A549 (cell line): ENCODE results near the gene SNX11. TPM values are rescaled to one million over a fixed set of nuclear protein-coding genes. Genes with fewer than 3 reads are reported as not detected.

ENCODE experiments used
- ATAC-seq, 2 experiments: fragments of 200-7000 bp in 1 of 2; fragments of >200 bp in 1 of 2; cut with Nextera tagmentation in 1 of 2; cut with Tn5 transposase in 1 of 2; 3 replicates each; pipeline versions ENCODE4 v1.8.0 to v1.9.1; 2018 to 2020; ENCODE audit warnings: mild to moderate bottlenecking in 1 of 2, moderate library complexity in 1 of 2
- CTCF ChIA-PET: fragments of 300-600 bp; sonication (Branson Sonifier 250); formaldehyde crosslinking; extraction: SDS; loops from one replicate; lab custom pipeline; 2021; ENCODE audit warnings: antibody characterized with exemption, inconsistent platforms; lab: Yijun Ruan, JAX
- POLR2A ChIA-PET: fragments of 350-600 bp; formaldehyde crosslinking; extraction: SDS; loops from one replicate; lab custom pipeline; 2021; ENCODE audit warnings: antibody characterized with exemption, inconsistent platforms; lab: Yijun Ruan, JAX
- DNase-seq, 2 experiments: peaks; one replicate each; pipeline versions ENCODE4 v3.0.0 to v3.0.0-alpha.2; 2011 to 2016; ENCODE audit warnings: low read depth in 1 of 2, low spot score in 1 of 2
- FAIRE-seq: peaks from 2 replicates; lab custom pipeline; 2011; peaks lifted over from hg19 to GRCh38; lab: Jason Lieb, UNC
- H3K27ac ChIP-seq, 2 experiments: fragments of >200 bp; sonication (Bioruptor Twin); formaldehyde crosslinking; 3 replicates each; pipeline ENCODE4 v1.5.1; 2016 to 2017
- H3K4me1 ChIP-seq: fragments of >200 bp; sonication (Bioruptor Twin); formaldehyde crosslinking; 3 replicates; pipeline ENCODE4 v1.6.1; 2016
- H3K4me2 ChIP-seq: fragments of >200 bp; sonication (Bioruptor Twin); formaldehyde crosslinking; 3 replicates; pipeline ENCODE4 v1.6.1; 2016
- H3K4me3 ChIP-seq: fragments of >200 bp; sonication (Bioruptor Twin); formaldehyde crosslinking; 3 replicates; pipeline ENCODE4 v1.5.1; 2016
- H3K9me3 ChIP-seq: fragments of >200 bp; sonication (Bioruptor Twin); formaldehyde crosslinking; 3 replicates; pipeline ENCODE4 v1.6.1; 2016
- ATOH8 ChIP-seq: fragments of 250-450 bp; sonication (Bioruptor Pico); IDR thresholded peaks from 2 replicates; pipeline ENCODE4 v1.5.0; 2020; ENCODE audit warnings: low read depth, mild to moderate bottlenecking, moderate library complexity
- CBX2 ChIP-seq: fragments of 200-600 bp; sonication (generic); IDR thresholded peaks from 2 replicates; pipeline ENCODE4 v1.6.1; 2016; ENCODE audit warnings: low read depth, mild to moderate bottlenecking, borderline replicate concordance
- CHD2 ChIP-seq: fragments of 150-350 bp; IDR thresholded peaks from 2 replicates; pipeline ENCODE4 v1.6.1; 2014; ENCODE audit warnings: low read length; ENCODE audit not compliant: partially characterized antibody
- E2F6 ChIP-seq: IDR thresholded peaks from 2 replicates; pipeline ENCODE4 v1.6.1; 2012; ENCODE audit warnings: low read depth, borderline replicate concordance
- EHF ChIP-seq: fragments of 250-450 bp; sonication (Bioruptor Pico); IDR thresholded peaks from 2 replicates; pipeline ENCODE4 v1.5.0; 2020; ENCODE audit warnings: mild to moderate bottlenecking
- ESRRA ChIP-seq: fragments of 150-350 bp; IDR thresholded peaks from 2 replicates; pipeline ENCODE4 v1.6.1; 2014; ENCODE audit warnings: mild to moderate bottlenecking, low read length, borderline replicate concordance
- FOSL2 ChIP-seq, 2 experiments: fragments of 450-650 bp in 1 of 2; fragments of >200 bp in 1 of 2; sonication (Bioruptor Twin) in 1 of 2; formaldehyde crosslinking; IDR thresholded peaks; 2 replicates each; pipeline versions ENCODE4 v1.5.0 to v1.6.1; 2016 to 2020; ENCODE audit warnings: mild to moderate bottlenecking in 1 of 2, moderate library complexity in 1 of 2
- JUN ChIP-seq, 2 experiments: fragments of >200 bp; sonication (Bioruptor Twin); formaldehyde crosslinking; IDR thresholded peaks; 2 replicates in 1 of 2; 3 replicates in 1 of 2; pipeline ENCODE4 v1.6.1; 2016 to 2017
- KDM1A ChIP-seq: fragments of 200-600 bp; sonication (generic); IDR thresholded peaks from 2 replicates; pipeline ENCODE4 v1.6.1; 2016; ENCODE audit warnings: low read depth, mild to moderate bottlenecking
- KDM5A ChIP-seq: fragments of 200-600 bp; sonication (generic); IDR thresholded peaks from 2 replicates; pipeline ENCODE4 v1.6.1; 2016; ENCODE audit warnings: antibody characterized with exemption, mild to moderate bottlenecking
- MAFK ChIP-seq: fragments of 450-650 bp; IDR thresholded peaks from 2 replicates; pipeline ENCODE4 v1.6.1; 2014; ENCODE audit not compliant: partially characterized antibody
- MYC ChIP-seq: IDR thresholded peaks from 2 replicates; pipeline ENCODE4 v1.6.1; 2012; ENCODE audit warnings: mild to moderate bottlenecking, inconsistent platforms, low read length, improper control_type of control experiment, borderline replicate concordance
- NPAS2 ChIP-seq: fragments of 250-450 bp; sonication (Bioruptor Pico); IDR thresholded peaks from 2 replicates; pipeline ENCODE4 v1.8.0; 2022; ENCODE audit warnings: mild to moderate bottlenecking, moderate library complexity, borderline replicate concordance
- PBX3 ChIP-seq: IDR thresholded peaks from 2 replicates; pipeline ENCODE4 v1.6.1; 2012
- POLR2A ChIP-seq: IDR thresholded peaks from 2 replicates; pipeline ENCODE4 v1.6.1; 2012; ENCODE audit warnings: mild to moderate bottlenecking, low read length
- RAD21 ChIP-seq, 2 experiments: fragments of >200 bp in 1 of 2; sonication (Bioruptor Twin) in 1 of 2; formaldehyde crosslinking in 1 of 2; IDR thresholded peaks in 1 of 2; conservative IDR thresholded peaks in 1 of 2; 2 replicates in 1 of 2; 3 replicates in 1 of 2; pipeline ENCODE4 v1.6.1; 2012 to 2018; ENCODE audit warnings: inconsistent platforms in 1 of 2
- RCOR1 ChIP-seq: fragments of 150-350 bp; IDR thresholded peaks from 2 replicates; pipeline ENCODE4 v1.6.1; 2014; ENCODE audit warnings: antibody characterized with exemption, low read length, low read depth
- RFX5 ChIP-seq: fragments of 450-650 bp; IDR thresholded peaks from 2 replicates; pipeline ENCODE4 v1.7.1; 2014; ENCODE audit warnings: antibody characterized with exemption, mild to moderate bottlenecking, moderate library complexity
- RNF2 ChIP-seq: fragments of 200-600 bp; sonication (generic); IDR thresholded peaks from 2 replicates; pipeline ENCODE4 v1.6.1; 2016; ENCODE audit warnings: low read depth, mild to moderate bottlenecking, antibody characterized with exemption, moderate library complexity, borderline replicate concordance
- SMC3 ChIP-seq: fragments of >200 bp; sonication (Bioruptor Twin); formaldehyde crosslinking; IDR thresholded peaks from 3 replicates; pipeline ENCODE4 v1.6.1; 2018; ENCODE audit warnings: inconsistent platforms
- SREBF2 ChIP-seq: fragments of 450-650 bp; IDR thresholded peaks from 2 replicates; pipeline ENCODE4 v1.6.1; 2014; ENCODE audit warnings: mild to moderate bottlenecking, moderate library complexity
- ZC3H11A ChIP-seq: fragments of 450-650 bp; IDR thresholded peaks from 2 replicates; pipeline ENCODE4 v1.6.1; 2014; ENCODE audit warnings: antibody characterized with exemption, mild to moderate bottlenecking
- WGBS: methylation state at CpG from one replicate; pipeline ENCODE4 v1.1.6; 2017; ENCODE audit errors: missing lambda C conversion rate; 5-methylcytosine and 5-hydroxymethylcytosine counted together
- polyA plus RNA-seq, 4 experiments: library from polyadenylated mRNA; depleted of rRNA in 3 of 4; stranded (reverse); fragments of >200 nt; fragmentation: RNase III in 1 of 4; extraction: RNeasy Plus Mini Kit Qiagen cat#74134 plus additional on column Dnase treatment in 1 of 4; gene quantifications; 2 replicates in 3 of 4; 3 replicates in 1 of 4; pipeline ENCODE4 v1.2.3, GENCODE V29; 2011 to 2017

Gene SNX11
- polyA plus RNA-seq, 2 of the 4 experiments (the other 2 are of a cell fraction): 22.3 to 28.4 TPM

- CTCF ChIA-PET: interaction anchor here (0.8 to 7.4 kb wide), 7 partner anchors 9 to 656 kb away, joined by 3 to 52 read pairs (median 4); no protein-coding TSS in a partner anchor
- Histone ChIP-seq H3K4me3 (no peak overlapping the region), H3K4me1 (peaks cover 4% of the 10 kb centered on the region), H3K9me3 (no peaks in the 10 kb centered on the region), H3K27ac (no peak overlapping the region), H3K4me2 (no peak overlapping the region)
- 65% methylated on average over 16 of the region's 16 CpGs for WGBS
- ATAC-seq: no peak
- FAIRE-seq: no peak
- peak in 1 of 2 experiments; percentile 38 for DNase-seq
- TF ChIP-seq CBX2: no peak
- TF ChIP-seq, all 56 proteins: peak for 0
- POLR2A ChIA-PET: interaction anchor here (0.7 kb wide), 1 partner anchor 9 kb away, joined by 3 read pairs; no protein-coding TSS in a partner anchor
Observed at GRCh38 chr17:48148854-48149786, 41.6 kb downstream of the SNX11 start.

- H3K9me3 ChIP-seq: no peaks in the 10 kb centered on the region
Observed at GRCh38 chr17:48149787-48150463, 42.4 kb downstream of the SNX11 start.

GRCh38 chr17:48150597-48151001, 43.0 kb downstream of the SNX11 start:
- POLR2A ChIA-PET: no interaction called here

More at GRCh38 chr17:48149787-48150463, 42.4 kb downstream of the SNX11 start:
- Histone ChIP-seq H3K27ac (no peak overlapping the region), H3K4me2 (no peak overlapping the region)
- POLR2A ChIA-PET: no interaction called here
- ATAC-seq (no peak), FAIRE-seq (peak; percentile 46), DNase-seq (no peak)
- WGBS: 61% methylated on average over 4 of the region's 4 CpGs
- CTCF ChIA-PET: interaction anchor here (0.5 to 7.4 kb wide), 5 partner anchors 9 to 655 kb away, joined by 3 to 52 read pairs (median 3); no protein-coding TSS in a partner anchor
- TF ChIP-seq RNF2 (0 out of 2 replicates have a peak, but pooled peaks have one; percentile 23), FOSL2 (IDR thresholded peaks at IDR 0.05) (no peak), FOSL2 (CRISPR knock-in tag; IDR thresholded peaks at IDR 0.05) (no peak)
- TF ChIP-seq, all 56 proteins: peak for 1
- peaks cover 5% of the 10 kb centered on the region for H3K4me1 ChIP-seq
- no peak overlapping the region for H3K4me3 ChIP-seq

GRCh38 chr17:48151220-48151619, 43.7 kb downstream of the SNX11 start:
- CTCF ChIA-PET: interaction anchor here (0.5 to 1.8 kb wide), 5 partner anchors 9 to 463 kb away, joined by 3 to 6 read pairs (median 4); partner anchors contain the start of gene HOXB8
- POLR2A ChIA-PET: no interaction called here

More at GRCh38 chr17:48150597-48151001, 43.0 kb downstream of the SNX11 start:
- DNase-seq (no peak), FAIRE-seq (peak; percentile 7), ATAC-seq (no peak)
- no peak overlapping the region for H3K4me2 ChIP-seq
- 58% methylated on average over 11 of the region's 11 CpGs for WGBS
- no peak overlapping the region for H3K4me3 ChIP-seq
- no peak for TF ChIP-seq CHD2
- TF ChIP-seq RFX5: no peak
- no peak for TF ChIP-seq JUN (IDR thresholded peaks at IDR 0.05)
- TF ChIP-seq KDM5A: no peak
- TF ChIP-seq RNF2: no peak
- no peak for TF ChIP-seq SMC3
- H3K9me3 ChIP-seq: no peaks in the 10 kb centered on the region
- H3K4me1 ChIP-seq: peaks cover 5% of the 10 kb centered on the region
- H3K27ac ChIP-seq: no peak overlapping the region
- CTCF ChIA-PET: interaction anchor here (0.5 to 1.2 kb wide), 4 partner anchors 9 to 70 kb away, joined by 3 to 6 read pairs (median 4); no protein-coding TSS in a partner anchor

More at GRCh38 chr17:48151220-48151619, 43.7 kb downstream of the SNX11 start:
- FAIRE-seq (peak; percentile 43), DNase-seq (no peak), ATAC-seq (no peak)
- no peak for TF ChIP-seq MAFK
- no peak for TF ChIP-seq KDM1A
- no peak for TF ChIP-seq RCOR1
- TF ChIP-seq E2F6: no peak
- no peak for TF ChIP-seq RAD21 (conservative IDR thresholded peaks at IDR 0.05 in 1 of 2, IDR thresholded peaks at IDR 0.05 in 1 of 2)
- TF ChIP-seq CHD2: no peak
- no peak for TF ChIP-seq MYC
- no peak for TF ChIP-seq ESRRA
- no peak for TF ChIP-seq ZC3H11A
- TF ChIP-seq PBX3: no peak
- TF ChIP-seq CBX2: no peak
- no peak for TF ChIP-seq ATOH8
- no peak for TF ChIP-seq EHF (CRISPR knock-in tag)
- no peak for TF ChIP-seq JUN (IDR thresholded peaks at IDR 0.05)
- TF ChIP-seq POLR2A: no peak
- no peak for TF ChIP-seq SREBF2
- no peak for TF ChIP-seq NPAS2 (CRISPR knock-in tag)
- TF ChIP-seq KDM5A: no peak
- TF ChIP-seq SMC3: no peak
- H3K27ac ChIP-seq: no peak overlapping the region
- H3K4me3 ChIP-seq: no peak overlapping the region
- 55% methylated on average over 3 of the region's 3 CpGs for WGBS
- H3K4me1 ChIP-seq: peaks cover 5% of the 10 kb centered on the region
- H3K4me2 ChIP-seq: no peak overlapping the region
- no peaks in the 10 kb centered on the region for H3K9me3 ChIP-seq
